Measurements from ENCODE around the gene EPS8L3.

- TF ChIP-seq, protein P1, sequence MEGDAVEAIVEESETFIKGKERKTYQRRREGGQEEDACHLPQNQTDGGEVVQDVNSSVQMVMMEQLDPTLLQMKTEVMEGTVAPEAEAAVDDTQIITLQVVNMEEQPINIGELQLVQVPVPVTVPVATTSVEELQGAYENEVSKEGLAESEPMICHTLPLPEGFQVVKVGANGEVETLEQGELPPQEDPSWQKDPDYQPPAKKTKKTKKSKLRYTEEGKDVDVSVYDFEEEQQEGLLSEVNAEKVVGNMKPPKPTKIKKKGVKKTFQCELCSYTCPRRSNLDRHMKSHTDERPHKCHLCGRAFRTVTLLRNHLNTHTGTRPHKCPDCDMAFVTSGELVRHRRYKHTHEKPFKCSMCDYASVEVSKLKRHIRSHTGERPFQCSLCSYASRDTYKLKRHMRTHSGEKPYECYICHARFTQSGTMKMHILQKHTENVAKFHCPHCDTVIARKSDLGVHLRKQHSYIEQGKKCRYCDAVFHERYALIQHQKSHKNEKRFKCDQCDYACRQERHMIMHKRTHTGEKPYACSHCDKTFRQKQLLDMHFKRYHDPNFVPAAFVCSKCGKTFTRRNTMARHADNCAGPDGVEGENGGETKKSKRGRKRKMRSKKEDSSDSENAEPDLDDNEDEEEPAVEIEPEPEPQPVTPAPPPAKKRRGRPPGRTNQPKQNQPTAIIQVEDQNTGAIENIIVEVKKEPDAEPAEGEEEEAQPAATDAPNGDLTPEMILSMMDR (IDR thresholded peaks at IDR 0.05): no peak
- TF ChIP-seq POLR2A (IDR thresholded peaks at IDR 0.05): no peak
Measured at GRCh38 chr1:109726007-109726406, 37.7 kb downstream of the EPS8L3 start.

All from esophagus squamous epithelium (tissue), 4 donors.